ENCODE measurements around the gene CCRL2. TPM values are rescaled to one million over a fixed set of nuclear protein-coding genes. Genes with fewer than 3 reads are reported as not detected.

The CCRL2 gene
- total and polyA plus RNA-seq, 2 of the 4 experiments (the other 2 are of a cell fraction), result 0.29 to 0.36 TPM

GRCh38 chr3:46438831-46439230 is 31.8 kb downstream of the CCRL2 start:
- ATAC-seq (ENCODE audit: low read depth), result no peak
- no peak overlapping the region for H2AK5ac ChIP-seq (ENCODE audit: low read depth, low read length)
- TF ChIP-seq MAZ (IDR thresholded peaks at IDR 0.05; ENCODE audit: borderline replicate concordance, low read depth, low read length) (no peak), POLR2A (IDR thresholded peaks at IDR 0.05; ENCODE audit: low read depth, low read length) (no peak), RFX5 (IDR thresholded peaks at IDR 0.05; ENCODE audit: low read depth, low read length) (no peak), BHLHE40 (IDR thresholded peaks at IDR 0.05; ENCODE audit: low read depth, low read length) (no peak), CEBPB (IDR thresholded peaks at IDR 0.05; ENCODE audit: low read depth, low read length) (no peak), USF2 (IDR thresholded peaks at IDR 0.05; ENCODE audit: low read depth, low read length) (no peak), ELK1 (IDR thresholded peaks at IDR 0.05; ENCODE audit: borderline replicate concordance, low read depth, low read length) (no peak), FOS (IDR thresholded peaks at IDR 0.05; ENCODE audit: low read depth, low read length) (no peak), RAD21 (IDR thresholded peaks at IDR 0.05; ENCODE audit: low read length) (no peak), NFE2L2 (IDR thresholded peaks at IDR 0.05; ENCODE audit: low read depth, low read length) (no peak), MAFK (IDR thresholded peaks at IDR 0.05; ENCODE audit: low read depth, low read length) (no peak), MXI1 (IDR thresholded peaks at IDR 0.05; ENCODE audit: borderline replicate concordance, low read depth, low read length) (no peak)
- no peak overlapping the region for H3K9ac ChIP-seq (ENCODE audit: low read depth, low read length)
- intact Hi-C loops (cut with micrococcal nuclease), result no loop called here
- H4K8ac ChIP-seq (ENCODE audit: low read depth in 2 of 2, low read length in 2 of 2), result no peak overlapping the region
- no CpG with 5 or more reads among the region's 3 CpGs for WGBS, 2 experiments (ENCODE audit: extremely low coverage in 2 of 2, insufficient read length in 1 of 2)
- ChIA-PET CTCF (interaction anchor here (1.1 to 1.8 kb wide), 2 partner anchors 11 to 355 kb away, joined by 3 to 7 read pairs; no protein-coding TSS in a partner anchor), POLR2A (ENCODE audit: unreplicated experiment) (no interaction called here)
- H3K18ac ChIP-seq (ENCODE audit: low read depth, low read length), result no peak overlapping the region
- no peak overlapping the region for H2AFZ ChIP-seq (replicated peaks; ENCODE audit: low read length, poor library complexity)
- no peak overlapping the region for H3K14ac ChIP-seq (replicated peaks; ENCODE audit: low read depth, low read length)
- DNase-seq, result no peak
- no peaks in the 10 kb centered on the region for H3K4me1 ChIP-seq (ENCODE audit: control insufficient read depth, insufficient read depth, low read length)
- H3K4me3 ChIP-seq (ENCODE audit: insufficient read depth, low read depth, low read length), result no peak overlapping the region
- no peak overlapping the region for H4K5ac ChIP-seq (ENCODE audit: low read depth, low read length)
- no peak overlapping the region for H4K91ac ChIP-seq (ENCODE audit: insufficient read depth, low read depth, low read length)
- H3K56ac ChIP-seq (ENCODE audit: extremely low read depth, insufficient read depth, low read length), result no peak overlapping the region
- no peak overlapping the region for H2BK20ac ChIP-seq (ENCODE audit: low read depth, low read length)
- H3K9me3 ChIP-seq (ENCODE audit: control insufficient read depth, insufficient read depth, low read length), result peaks cover 2% of the 10 kb centered on the region
- no peak overlapping the region for H3K4ac ChIP-seq (ENCODE audit: low read depth, low read length)
- peaks cover 51% of the 10 kb centered on the region for H3K27me3 ChIP-seq (ENCODE audit: control insufficient read depth, insufficient read depth, low read length)
- H4K20me1 ChIP-seq (ENCODE audit: insufficient read depth, low read length), result no peaks in the 10 kb centered on the region
- H2BK5ac ChIP-seq (ENCODE audit: low read depth, low read length, poor library complexity, severe bottlenecking), result no peak overlapping the region
- dilution Hi-C loops (cut with HindIII; ENCODE audit: low sequenced_read_pairs, unreplicated experiment), result no loop called here
- H2AK9ac ChIP-seq (replicated peaks; ENCODE audit: low read depth, low read length, poor library complexity), result no peak overlapping the region
- H3K79me1 ChIP-seq (ENCODE audit: low read depth in 1 of 2, low read length in 2 of 2), result no peaks in the 10 kb centered on the region
- in situ Hi-C loops (cut with MboI; ENCODE audit: low sequenced_read_pairs), result no loop called here
- no peak overlapping the region for H2BK15ac ChIP-seq (ENCODE audit: low read depth, low read length)
- no peaks in the 10 kb centered on the region for H3K36me3 ChIP-seq (ENCODE audit: control insufficient read depth, insufficient read depth, low read length)
- no peak overlapping the region for H3K4me2 ChIP-seq (ENCODE audit: low read depth, low read length)
- no peak overlapping the region for H3K27ac ChIP-seq (ENCODE audit: insufficient read depth, low read length)
- H3K9me1 ChIP-seq (ENCODE audit: insufficient read depth, low read length), result no peaks in the 10 kb centered on the region
- no peak overlapping the region for H3K23ac ChIP-seq (ENCODE audit: low read depth, low read length)
- H2BK120ac ChIP-seq (ENCODE audit: low read depth, low read length), result no peak overlapping the region
- no TSS peak for BruUV-seq (replicated peaks)
